ENCODE results near the gene MLLT10. TPM values are rescaled to one million over a fixed set of nuclear protein-coding genes. Genes with fewer than 3 reads are reported as not detected.

The MLLT10 gene
- polyA plus RNA-seq, 3 donors: 10.6 to 24.7 (median 17.8) TPM

GRCh38 chr10:21524526-21525366 is 9.3 kb upstream of the MLLT10 start:
- WGBS, 3 donors: 8 to 9% (median 9%) methylated on average over 23 of the region's 23 CpGs
- H3K27ac ChIP-seq (ENCODE audit: low read depth, low read length): no peak overlapping the region

- H3K27ac ChIP-seq (ENCODE audit: low read depth, low read length): peak within 1 kb of the TSS; percentile 99
- 0 to 1% (median 1%) methylated on average over 43 to 64 of the region's 64 CpGs for WGBS, 3 donors
These were observed 8.5 kb upstream of the MLLT10 start, which contains the start of gene SKIDA1 for GRCh38 chr10:21525367-21526187. Gene SKIDA1, minus strand, starts transcription at chr10:21525682. Its CDS starts 7,860 bp downstream, at chr10:21517822.

DNA sequence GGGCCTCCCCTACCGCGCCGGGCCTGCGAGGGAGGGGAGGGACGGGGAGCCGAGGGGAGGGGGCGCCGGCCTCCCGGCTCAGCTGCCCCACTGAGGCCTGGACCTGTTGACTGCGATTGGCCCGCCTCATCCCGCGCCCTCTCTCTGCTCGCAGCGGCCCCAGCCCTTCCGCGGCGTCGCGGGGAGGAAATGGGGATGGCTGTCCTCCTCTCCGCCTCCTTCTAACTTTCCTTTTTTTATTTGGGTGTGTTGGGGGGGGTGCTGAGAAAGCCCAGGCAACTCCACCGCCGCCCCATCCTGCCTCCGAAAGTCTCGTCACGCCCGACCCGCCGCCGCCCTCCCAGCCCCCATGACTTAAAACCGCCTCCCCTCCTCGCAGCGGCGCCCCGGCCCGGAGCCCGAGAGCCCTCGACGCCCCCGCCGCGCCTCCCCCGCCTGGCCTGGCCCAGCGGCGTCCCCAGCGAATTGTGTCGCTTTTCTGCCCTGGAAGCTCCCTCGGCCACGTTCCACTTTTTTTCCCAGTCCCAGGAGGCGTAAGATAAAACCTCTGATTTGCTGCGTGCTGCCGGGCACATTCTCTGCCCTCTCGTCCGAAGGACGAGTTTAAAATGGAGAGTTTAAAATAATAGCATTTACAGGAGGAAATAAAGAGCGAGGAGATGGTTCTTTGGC is 7.7 kb upstream of the MLLT10 start:
- H3K27ac ChIP-seq (ENCODE audit: low read depth, low read length): peak overlapping the region; percentile 99

GRCh38 chr10:21526860-21527597 is 7.0 kb upstream of the MLLT10 start:
- H3K27ac ChIP-seq (ENCODE audit: low read depth, low read length): peak overlapping the region; percentile 62
- WGBS, 3 donors: 0 to 1% (median 1%) methylated on average over 42 to 67 of the region's 68 CpGs

More for the DNA sequence above, 7.7 kb upstream of the MLLT10 start:
- WGBS, 3 donors: 0 to 1% (median 1%) methylated on average over 41 to 54 of the region's 56 CpGs

DNA sequence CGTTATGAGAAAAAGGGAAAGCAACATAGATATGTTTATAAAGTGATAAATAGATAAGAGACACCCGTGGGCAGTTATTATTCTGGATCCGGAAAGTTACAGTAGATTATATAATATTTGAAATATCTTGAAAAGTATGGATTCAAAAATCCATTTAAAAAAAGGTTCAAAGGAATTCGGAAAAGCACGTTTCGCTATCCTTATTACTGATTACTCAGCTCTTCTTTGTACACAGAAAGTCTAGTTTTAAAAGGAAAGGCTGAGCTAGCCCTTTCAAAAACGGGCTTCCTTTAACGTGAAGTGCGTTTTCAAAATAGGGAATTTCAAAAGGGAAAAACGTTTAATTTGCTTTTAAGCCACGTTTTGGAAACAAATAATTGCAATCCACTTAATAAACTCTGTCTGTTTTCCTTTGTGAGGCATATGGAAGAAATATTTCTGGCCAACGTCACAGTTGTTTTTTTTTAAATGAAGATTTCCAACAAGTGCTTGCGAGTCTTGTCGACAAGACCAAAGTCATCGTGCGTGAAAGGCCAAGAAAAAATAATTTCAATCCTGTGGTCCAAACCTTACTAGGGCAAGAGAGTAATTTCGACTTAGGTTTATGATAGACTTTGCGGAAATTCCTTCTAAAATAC is 6.3 kb upstream of the MLLT10 start:
- 10 to 19% (median 14%) methylated on average over 18 of the region's 18 CpGs for WGBS, 3 donors
- H3K27ac ChIP-seq (ENCODE audit: low read depth, low read length): peak overlapping the region; percentile 62

GRCh38 chr10:21528236-21529031 is 5.6 kb upstream of the MLLT10 start:
- WGBS, 3 donors: 47 to 55% (median 53%) methylated on average over 8 of the region's 8 CpGs
- H3K27ac ChIP-seq (ENCODE audit: low read depth, low read length): no peak overlapping the region

GRCh38 chr10:21529032-21529910 is 4.8 kb upstream of the MLLT10 start:
- WGBS, 3 donors: 79 to 84% (median 81%) methylated on average over 9 of the region's 9 CpGs
- H3K27ac ChIP-seq (ENCODE audit: low read depth, low read length): no peak overlapping the region

GRCh38 chr10:21530168-21530567 is 3.9 kb upstream of the MLLT10 start:
- WGBS, 3 donors: 91 to 96% (median 95%) methylated on average over 1 of the region's 1 CpG
- H3K27ac ChIP-seq (ENCODE audit: low read depth, low read length): no peak overlapping the region

DNA sequence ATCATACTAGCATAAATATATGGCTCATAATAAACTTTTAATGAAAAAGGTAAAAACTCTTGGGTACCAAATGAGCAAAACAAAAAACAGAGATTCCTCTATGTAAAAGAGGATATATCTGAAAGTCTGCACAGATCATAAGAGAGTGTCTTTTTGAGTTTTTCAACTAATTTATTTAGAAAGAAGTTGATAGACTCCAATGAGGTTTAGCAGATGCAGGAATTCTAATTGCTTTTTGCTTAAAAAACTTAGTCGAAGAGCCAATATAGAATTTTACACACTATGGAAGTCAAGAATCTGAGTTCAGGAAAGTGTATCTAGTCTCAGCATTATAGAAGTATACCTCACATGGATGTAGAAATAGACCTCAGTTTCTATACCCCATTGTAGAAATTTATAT is 3.4 kb upstream of the MLLT10 start:
- WGBS, 3 donors: 0 to 49% (median 2%) methylated on average over 1 of the region's 1 CpG

DNA sequence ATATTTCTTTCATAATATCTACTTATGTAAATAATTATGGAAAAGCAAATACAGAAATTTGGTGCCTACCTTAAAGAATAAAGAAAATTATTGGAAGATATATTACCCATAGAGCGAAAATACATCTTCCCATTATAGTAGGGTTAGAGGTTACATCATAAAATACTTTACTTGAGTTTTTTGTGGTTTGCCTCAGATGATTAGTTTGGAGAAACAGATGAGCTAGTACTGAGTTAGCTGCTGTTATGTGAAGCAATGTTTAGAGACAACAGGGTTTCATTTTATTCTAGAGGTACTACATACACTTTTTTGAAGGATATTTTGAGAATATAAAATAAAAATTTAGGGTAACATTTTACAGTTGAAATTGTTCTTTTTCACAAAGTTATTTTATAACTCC is 2.9 kb upstream of the MLLT10 start:
- H3K27ac ChIP-seq (ENCODE audit: low read depth, low read length): no peak overlapping the region
- 56 to 73% (median 59%) methylated on average over 1 of the region's 1 CpG for WGBS, 3 donors

More for the DNA sequence above, 3.4 kb upstream of the MLLT10 start:
- H3K27ac ChIP-seq (ENCODE audit: low read depth, low read length): no peak overlapping the region

- WGBS, 3 donors: 16 to 27% (median 26%) methylated on average over 10 of the region's 10 CpGs
- H3K27ac ChIP-seq (ENCODE audit: low read depth, low read length): no peak overlapping the region
These were observed 1.2 kb upstream of the MLLT10 start for GRCh38 chr10:21532694-21533466.

DNA sequence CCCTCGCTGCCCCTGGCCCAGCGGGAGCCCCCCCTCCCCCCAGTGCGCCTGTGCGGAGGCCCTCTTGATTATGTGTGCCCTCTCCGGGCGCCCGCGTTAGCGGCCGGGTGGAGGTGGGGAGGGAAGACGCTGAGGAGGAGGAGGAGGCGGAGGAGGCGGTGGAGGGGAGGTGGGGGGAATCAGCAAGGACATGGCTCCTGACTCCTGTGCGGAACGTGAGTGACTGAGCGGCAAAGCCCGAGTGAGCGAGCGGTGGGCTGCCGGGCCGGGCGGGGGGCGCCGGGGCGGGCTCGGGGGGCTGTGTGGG is 201 bp downstream of the MLLT10 start:
- 0 to 2% (median 1%) methylated on average over 14 to 23 of the region's 26 CpGs for WGBS, 3 donors
- H3K27ac ChIP-seq (ENCODE audit: low read depth, low read length): no peak overlapping the region

GRCh38 chr10:21534604-21535493 is 817 bp downstream of the MLLT10 start:
- 1 to 3% (median 1%) methylated on average over 50 to 96 of the region's 96 CpGs for WGBS, 3 donors
- peak overlapping the region; percentile 2 for H3K27ac ChIP-seq (ENCODE audit: low read depth, low read length)

GRCh38 chr10:21535494-21535965 is 1.5 kb downstream of the MLLT10 start:
- WGBS, 3 donors: 27 to 36% (median 27%) methylated on average over 9 of the region's 9 CpGs

More at GRCh38 chr10:21535494-21535965, 1.5 kb downstream of the MLLT10 start:
- no peak overlapping the region for H3K27ac ChIP-seq (ENCODE audit: low read depth, low read length)

All from adipose tissue (tissue), 3 donors.